Liver (tissue), 3 donors: ENCODE measurements around the gene KCNIP1.
"Not testable (repeated sequence)": the region's sequence is repeated elsewhere in the genome, so short reads cannot be mapped to it uniquely, and the experiment has no call there.

Experiments used
- JUND ChIP-seq, 2 donors: IDR thresholded peaks; 2 replicates each; pipeline ENCODE4 v1.6.1; 2016; ENCODE audit warnings: antibody characterized with exemption in 2 of 2
- MAX ChIP-seq: IDR thresholded peaks from 2 replicates; pipeline ENCODE4 v1.6.1; 2016; ENCODE audit warnings: antibody characterized with exemption
- RAD21 ChIP-seq, 2 donors: IDR thresholded peaks; 2 replicates each; pipeline ENCODE4 v1.6.1; 2016; ENCODE audit warnings: antibody characterized with exemption in 2 of 2, mild to moderate bottlenecking in 2 of 2
- RXRA ChIP-seq, 2 donors: IDR thresholded peaks; 2 replicates each; pipeline ENCODE4 v1.6.1; 2017 to 2018; ENCODE audit warnings: antibody characterized with exemption in 2 of 2, mild to moderate bottlenecking in 1 of 2
- YY1 ChIP-seq: IDR thresholded peaks from 2 replicates; pipeline ENCODE4 v1.6.1; 2016; ENCODE audit warnings: antibody characterized with exemption, mild to moderate bottlenecking
- TF ChIP-seq, protein P1 (sequence below): fragments of 150-350 bp; IDR thresholded peaks from 2 replicates; pipeline ENCODE4 v1.5.1; 2017; ENCODE audit warnings: improper control_type of control experiment, low read depth, low read length; ENCODE audit not compliant: missing input control
- TF ChIP-seq, protein P2 (sequence below): IDR thresholded peaks from 2 replicates; pipeline ENCODE4 v1.6.1; 2016; ENCODE audit warnings: antibody characterized with exemption, mild to moderate bottlenecking
- TF ChIP-seq, protein P3 (sequence below): IDR thresholded peaks from 2 replicates; pipeline ENCODE4 v1.6.1; 2016; ENCODE audit warnings: antibody characterized with exemption
- donor health status: healthy.
- donor health status: healthy.

- TF ChIP-seq, protein P1, sequence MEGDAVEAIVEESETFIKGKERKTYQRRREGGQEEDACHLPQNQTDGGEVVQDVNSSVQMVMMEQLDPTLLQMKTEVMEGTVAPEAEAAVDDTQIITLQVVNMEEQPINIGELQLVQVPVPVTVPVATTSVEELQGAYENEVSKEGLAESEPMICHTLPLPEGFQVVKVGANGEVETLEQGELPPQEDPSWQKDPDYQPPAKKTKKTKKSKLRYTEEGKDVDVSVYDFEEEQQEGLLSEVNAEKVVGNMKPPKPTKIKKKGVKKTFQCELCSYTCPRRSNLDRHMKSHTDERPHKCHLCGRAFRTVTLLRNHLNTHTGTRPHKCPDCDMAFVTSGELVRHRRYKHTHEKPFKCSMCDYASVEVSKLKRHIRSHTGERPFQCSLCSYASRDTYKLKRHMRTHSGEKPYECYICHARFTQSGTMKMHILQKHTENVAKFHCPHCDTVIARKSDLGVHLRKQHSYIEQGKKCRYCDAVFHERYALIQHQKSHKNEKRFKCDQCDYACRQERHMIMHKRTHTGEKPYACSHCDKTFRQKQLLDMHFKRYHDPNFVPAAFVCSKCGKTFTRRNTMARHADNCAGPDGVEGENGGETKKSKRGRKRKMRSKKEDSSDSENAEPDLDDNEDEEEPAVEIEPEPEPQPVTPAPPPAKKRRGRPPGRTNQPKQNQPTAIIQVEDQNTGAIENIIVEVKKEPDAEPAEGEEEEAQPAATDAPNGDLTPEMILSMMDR = not testable (repeated sequence)
- TF ChIP-seq, protein P2, sequence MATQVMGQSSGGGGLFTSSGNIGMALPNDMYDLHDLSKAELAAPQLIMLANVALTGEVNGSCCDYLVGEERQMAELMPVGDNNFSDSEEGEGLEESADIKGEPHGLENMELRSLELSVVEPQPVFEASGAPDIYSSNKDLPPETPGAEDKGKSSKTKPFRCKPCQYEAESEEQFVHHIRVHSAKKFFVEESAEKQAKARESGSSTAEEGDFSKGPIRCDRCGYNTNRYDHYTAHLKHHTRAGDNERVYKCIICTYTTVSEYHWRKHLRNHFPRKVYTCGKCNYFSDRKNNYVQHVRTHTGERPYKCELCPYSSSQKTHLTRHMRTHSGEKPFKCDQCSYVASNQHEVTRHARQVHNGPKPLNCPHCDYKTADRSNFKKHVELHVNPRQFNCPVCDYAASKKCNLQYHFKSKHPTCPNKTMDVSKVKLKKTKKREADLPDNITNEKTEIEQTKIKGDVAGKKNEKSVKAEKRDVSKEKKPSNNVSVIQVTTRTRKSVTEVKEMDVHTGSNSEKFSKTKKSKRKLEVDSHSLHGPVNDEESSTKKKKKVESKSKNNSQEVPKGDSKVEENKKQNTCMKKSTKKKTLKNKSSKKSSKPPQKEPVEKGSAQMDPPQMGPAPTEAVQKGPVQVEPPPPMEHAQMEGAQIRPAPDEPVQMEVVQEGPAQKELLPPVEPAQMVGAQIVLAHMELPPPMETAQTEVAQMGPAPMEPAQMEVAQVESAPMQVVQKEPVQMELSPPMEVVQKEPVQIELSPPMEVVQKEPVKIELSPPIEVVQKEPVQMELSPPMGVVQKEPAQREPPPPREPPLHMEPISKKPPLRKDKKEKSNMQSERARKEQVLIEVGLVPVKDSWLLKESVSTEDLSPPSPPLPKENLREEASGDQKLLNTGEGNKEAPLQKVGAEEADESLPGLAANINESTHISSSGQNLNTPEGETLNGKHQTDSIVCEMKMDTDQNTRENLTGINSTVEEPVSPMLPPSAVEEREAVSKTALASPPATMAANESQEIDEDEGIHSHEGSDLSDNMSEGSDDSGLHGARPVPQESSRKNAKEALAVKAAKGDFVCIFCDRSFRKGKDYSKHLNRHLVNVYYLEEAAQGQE = not testable (repeated sequence)
- not testable (repeated sequence) for TF ChIP-seq RXRA (IDR thresholded peaks at IDR 0.05); MAX; JUND (IDR thresholded peaks at IDR 0.05); RAD21 (IDR thresholded peaks at IDR 0.05); YY1
- TF ChIP-seq, protein P3, sequence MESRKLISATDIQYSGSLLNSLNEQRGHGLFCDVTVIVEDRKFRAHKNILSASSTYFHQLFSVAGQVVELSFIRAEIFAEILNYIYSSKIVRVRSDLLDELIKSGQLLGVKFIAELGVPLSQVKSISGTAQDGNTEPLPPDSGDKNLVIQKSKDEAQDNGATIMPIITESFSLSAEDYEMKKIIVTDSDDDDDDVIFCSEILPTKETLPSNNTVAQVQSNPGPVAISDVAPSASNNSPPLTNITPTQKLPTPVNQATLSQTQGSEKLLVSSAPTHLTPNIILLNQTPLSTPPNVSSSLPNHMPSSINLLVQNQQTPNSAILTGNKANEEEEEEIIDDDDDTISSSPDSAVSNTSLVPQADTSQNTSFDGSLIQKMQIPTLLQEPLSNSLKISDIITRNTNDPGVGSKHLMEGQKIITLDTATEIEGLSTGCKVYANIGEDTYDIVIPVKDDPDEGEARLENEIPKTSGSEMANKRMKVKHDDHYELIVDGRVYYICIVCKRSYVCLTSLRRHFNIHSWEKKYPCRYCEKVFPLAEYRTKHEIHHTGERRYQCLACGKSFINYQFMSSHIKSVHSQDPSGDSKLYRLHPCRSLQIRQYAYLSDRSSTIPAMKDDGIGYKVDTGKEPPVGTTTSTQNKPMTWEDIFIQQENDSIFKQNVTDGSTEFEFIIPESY = not testable (repeated sequence)
Observed at GRCh38 chr5:170762298-170762697, 258.5 kb downstream of the KCNIP1 start.
